ENCODE data around the gene NSG2.

The NSG2 gene

GRCh38 chr5:174149989-174150388 is 104.5 kb downstream of the NSG2 start:
- DNase-seq (ENCODE audit: low spot score) = no peak

GRCh38 chr5:174151599-174152181 is 106.2 kb downstream of the NSG2 start:
- DNase-seq (ENCODE audit: low spot score) = no peak

GRCh38 chr5:174154559-174154958 is 109.1 kb downstream of the NSG2 start:
- DNase-seq (ENCODE audit: low spot score) = no peak

DNA sequence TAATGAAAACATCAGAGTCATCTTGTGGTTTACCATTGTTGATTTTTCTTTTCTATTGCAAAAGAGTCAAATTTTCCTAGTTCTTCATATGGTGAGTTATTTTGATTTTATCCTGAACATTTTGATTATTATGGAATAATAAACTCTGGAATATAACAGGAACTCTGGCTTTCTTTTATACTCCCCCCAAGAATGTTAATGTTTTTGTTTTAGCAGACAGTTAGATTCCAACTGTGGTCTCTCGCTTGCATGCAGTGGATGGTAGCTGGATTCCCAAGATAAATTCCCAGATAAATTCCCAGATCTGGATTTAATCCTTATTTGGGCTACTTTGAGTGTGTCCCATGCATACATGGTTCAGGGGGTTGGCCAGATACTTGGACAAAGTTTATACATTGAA is 109.8 kb downstream of the NSG2 start:
- DNase-seq (ENCODE audit: low spot score) = no peak

- no peak for DNase-seq (ENCODE audit: low spot score)
These were observed 110.2 kb downstream of the NSG2 start for GRCh38 chr5:174155706-174156105.

DNA sequence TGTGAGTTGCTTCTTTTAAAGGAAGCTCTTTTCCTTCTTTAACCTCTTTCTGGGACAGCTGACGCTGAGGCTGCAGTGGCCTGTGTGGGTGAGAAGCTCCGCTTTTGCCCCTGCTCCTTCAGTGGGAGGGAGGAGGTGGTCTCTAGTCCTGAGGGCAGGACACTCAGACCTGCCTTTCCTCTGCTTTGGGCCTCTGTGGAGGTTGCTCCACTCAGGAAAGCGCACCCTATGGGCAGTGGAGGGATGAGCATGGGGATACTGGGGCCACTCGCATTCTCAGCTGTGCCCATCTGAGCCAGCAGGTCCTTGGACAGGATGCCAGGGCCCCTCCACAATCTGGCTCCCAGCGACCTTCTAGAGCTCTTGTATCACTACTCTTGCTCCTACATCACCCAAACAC is 111.5 kb downstream of the NSG2 start:
- DNase-seq (ENCODE audit: low spot score) = no peak
